ENCODE results near the gene P2RY8. TPM values are rescaled to one million over a fixed set of nuclear protein-coding genes. Genes with fewer than 3 reads are reported as not detected.
A peak's percentile ranks its signal among the peaks of the same experiment; 100 is the strongest.
"Not testable (repeated sequence)": the region's sequence is repeated elsewhere in the genome, so short reads cannot be mapped to it uniquely, and the experiment has no call there.

The P2RY8 gene
- total and polyA plus RNA-seq, 8 donors, result 0.35 to 1.4 (median 0.51) TPM

DNA sequence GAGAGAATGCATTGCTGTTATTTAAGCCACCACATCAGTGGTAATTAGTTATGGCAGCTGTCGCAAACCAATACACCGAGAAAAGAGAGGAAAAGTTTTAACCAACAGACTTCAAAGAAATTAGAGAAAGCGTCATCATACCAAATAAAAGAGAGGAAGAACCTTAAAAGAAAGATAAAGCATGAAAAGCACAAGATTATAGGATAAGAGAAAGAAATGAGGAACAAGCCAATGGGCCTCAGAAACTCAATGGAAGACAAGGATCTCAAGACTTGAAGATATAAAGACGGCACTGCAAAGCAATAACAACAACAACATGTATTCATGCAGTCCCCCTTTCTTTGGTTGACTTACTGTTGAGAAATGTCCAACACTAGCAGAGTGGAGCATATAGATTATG lies 61.5 kb downstream of the P2RY8 start:
- no peak for DNase-seq
- 82 to 87% methylated on average over 4 of the region's 4 CpGs for WGBS, 2 donors
- no peak for FAIRE-seq

DNA sequence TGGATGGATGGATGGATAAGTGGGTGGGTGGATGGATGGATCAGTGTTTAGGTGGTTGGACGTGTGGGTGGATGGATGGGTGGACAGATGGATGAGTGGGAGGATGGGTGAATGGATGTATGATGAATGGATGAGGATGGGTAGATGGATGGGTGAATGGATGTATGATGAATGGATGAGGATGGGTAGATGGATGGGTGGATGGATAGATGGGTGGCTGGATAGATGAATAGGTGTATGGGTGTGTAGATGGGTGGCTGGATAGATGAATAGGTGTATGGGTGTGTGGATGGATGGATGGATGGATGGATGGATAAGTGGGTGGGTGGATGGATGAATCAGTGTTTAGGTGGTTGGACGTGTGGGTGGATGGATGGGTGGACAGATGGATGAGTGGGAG lies 62.4 kb downstream of the P2RY8 start:
- not testable (repeated sequence) for H3K36me3 ChIP-seq, ATAC-seq

More for the DNA sequence above, 61.5 kb downstream of the P2RY8 start:
- H3K27me3 ChIP-seq, result no peaks in the 10 kb centered on the region
- no peak overlapping the region for H3K27ac ChIP-seq
- H3K4me1 ChIP-seq, result no peaks in the 10 kb centered on the region
- no peaks in the 10 kb centered on the region for H3K9me3 ChIP-seq
- intact Hi-C loops (cut with DNase I), result no loop called here
- TF ChIP-seq, protein P1, sequence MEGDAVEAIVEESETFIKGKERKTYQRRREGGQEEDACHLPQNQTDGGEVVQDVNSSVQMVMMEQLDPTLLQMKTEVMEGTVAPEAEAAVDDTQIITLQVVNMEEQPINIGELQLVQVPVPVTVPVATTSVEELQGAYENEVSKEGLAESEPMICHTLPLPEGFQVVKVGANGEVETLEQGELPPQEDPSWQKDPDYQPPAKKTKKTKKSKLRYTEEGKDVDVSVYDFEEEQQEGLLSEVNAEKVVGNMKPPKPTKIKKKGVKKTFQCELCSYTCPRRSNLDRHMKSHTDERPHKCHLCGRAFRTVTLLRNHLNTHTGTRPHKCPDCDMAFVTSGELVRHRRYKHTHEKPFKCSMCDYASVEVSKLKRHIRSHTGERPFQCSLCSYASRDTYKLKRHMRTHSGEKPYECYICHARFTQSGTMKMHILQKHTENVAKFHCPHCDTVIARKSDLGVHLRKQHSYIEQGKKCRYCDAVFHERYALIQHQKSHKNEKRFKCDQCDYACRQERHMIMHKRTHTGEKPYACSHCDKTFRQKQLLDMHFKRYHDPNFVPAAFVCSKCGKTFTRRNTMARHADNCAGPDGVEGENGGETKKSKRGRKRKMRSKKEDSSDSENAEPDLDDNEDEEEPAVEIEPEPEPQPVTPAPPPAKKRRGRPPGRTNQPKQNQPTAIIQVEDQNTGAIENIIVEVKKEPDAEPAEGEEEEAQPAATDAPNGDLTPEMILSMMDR (IDR thresholded peaks at IDR 0.05), result no peak
- no peak for ATAC-seq
- no peak overlapping the region for H3K4me3 ChIP-seq
- no peaks in the 10 kb centered on the region for H3K36me3 ChIP-seq

DNA sequence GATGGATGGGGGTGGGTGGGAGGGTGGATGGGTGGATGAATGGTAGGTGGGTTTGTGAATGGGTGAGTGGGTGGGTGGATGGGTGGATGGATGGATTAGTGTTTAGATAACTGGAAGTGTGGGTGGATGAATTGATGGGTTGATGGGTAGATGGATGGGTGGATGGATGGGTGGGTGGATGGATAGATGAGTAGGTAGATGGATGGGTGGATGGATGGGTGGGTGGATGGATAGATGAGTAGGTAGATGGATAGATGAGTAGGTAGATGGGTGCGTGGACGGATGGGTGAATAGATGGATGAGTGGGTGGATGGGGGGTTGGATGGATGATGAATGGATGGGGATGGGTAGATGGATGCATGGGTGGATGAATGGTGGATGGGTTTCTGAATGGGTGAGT lies 64.0 kb downstream of the P2RY8 start:
- H3K36me3 ChIP-seq, result no peaks in the 10 kb centered on the region
- H3K4me3 ChIP-seq, result no peak overlapping the region
- WGBS, 2 donors, result 65 to 72% methylated on average over 2 of the region's 2 CpGs
- no peak for ATAC-seq
- no peaks in the 10 kb centered on the region for H3K4me1 ChIP-seq
- no peaks in the 10 kb centered on the region for H3K9me3 ChIP-seq
- intact Hi-C loops (cut with DNase I), result no loop called here
- H3K27ac ChIP-seq, result no peak overlapping the region
- TF ChIP-seq, protein P1 (IDR thresholded peaks at IDR 0.05), result no peak
- H3K27me3 ChIP-seq, result no peaks in the 10 kb centered on the region
- FAIRE-seq, result no peak
- DNase-seq, result peak in 1 of 6 donors; percentile 4

More for the DNA sequence above, 62.4 kb downstream of the P2RY8 start:
- H3K27ac ChIP-seq; H3K4me3 ChIP-seq; DNase-seq; H3K9me3 ChIP-seq; H3K4me1 ChIP-seq; FAIRE-seq; H3K27me3 ChIP-seq; intact Hi-C loops (cut with DNase I): not testable (repeated sequence)
- WGBS, 2 donors, result 46 to 66% methylated on average over 2 of the region's 2 CpGs

DNA sequence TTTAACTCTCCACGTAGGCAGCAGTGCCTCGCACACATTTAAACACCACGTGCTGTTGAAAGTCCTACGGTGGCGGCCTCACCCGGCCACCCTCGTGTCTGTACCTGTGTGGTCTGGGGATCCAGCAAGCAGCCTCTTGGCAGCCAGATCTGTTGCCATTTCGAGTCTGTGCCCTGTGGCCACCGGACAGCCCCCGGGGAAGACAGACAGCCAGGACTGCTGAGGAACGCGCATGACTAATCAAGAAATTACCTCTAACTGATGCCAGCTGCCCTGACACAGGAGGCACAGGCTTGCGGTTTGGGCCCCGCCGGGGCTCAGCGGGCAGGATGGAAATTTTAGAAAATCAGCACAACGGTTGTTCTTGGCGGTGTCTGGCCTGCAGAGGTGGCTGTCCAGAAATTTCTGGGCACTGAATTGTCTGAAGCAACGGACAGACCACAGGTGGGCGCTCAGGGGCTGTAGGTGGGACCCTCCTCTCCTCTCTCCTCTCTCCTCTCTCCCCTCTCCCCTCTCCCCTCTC lies 68.7 kb downstream of the P2RY8 start:
- ATAC-seq, result peak in 1 of 4 donors; percentile 27
- Histone ChIP-seq H3K9me3 (no peaks in the 10 kb centered on the region), H3K4me1 (no peaks in the 10 kb centered on the region), H3K27ac (no peak overlapping the region), H3K36me3 (no peaks in the 10 kb centered on the region), H3K27me3 (peaks cover 0 to 6% (median 0%) of the 10 kb centered on the region in 4 donors), H3K4me3 (no peak overlapping the region)
- DNase-seq, result peak in 1 of 6 donors; percentile 11
- TF ChIP-seq, protein P1 (IDR thresholded peaks at IDR 0.05), result no peak
- intact Hi-C loops (cut with DNase I), result loop anchor here in 1 of 3 donors (10.0 kb wide), 1 partner anchor 106 kb away; no protein-coding TSS in a partner anchor
- FAIRE-seq, result no peak
- 57 to 62% methylated on average over 19 to 20 of the region's 20 CpGs for WGBS, 2 donors

DNA sequence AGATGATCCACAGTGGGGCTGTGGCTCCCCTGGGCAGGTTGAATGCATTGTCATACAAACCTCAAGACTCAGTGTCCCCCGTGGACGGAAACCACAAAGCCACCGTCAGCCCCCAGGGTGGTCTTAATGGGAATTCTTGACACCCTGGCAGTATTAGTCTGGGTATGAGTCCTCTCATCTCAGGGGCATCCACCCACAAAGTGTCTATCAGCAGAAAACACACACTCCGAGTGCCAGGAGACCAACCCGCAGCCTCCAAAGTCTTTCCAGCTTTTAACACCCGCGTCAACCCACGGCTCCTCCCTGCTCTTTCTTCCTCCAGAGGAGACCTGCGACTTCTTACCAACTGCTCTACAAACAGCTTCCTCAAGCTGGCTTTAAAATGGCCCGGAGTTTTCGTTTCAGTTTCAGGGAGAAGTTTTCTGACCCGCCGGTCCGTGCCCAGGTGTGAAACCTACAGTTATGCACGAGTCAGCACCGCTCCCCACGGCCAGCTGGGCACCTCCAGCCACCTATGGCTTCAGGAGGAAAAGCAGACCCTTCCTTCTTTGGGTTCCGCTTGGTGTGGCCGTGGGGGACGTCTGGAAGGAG lies 69.9 kb downstream of the P2RY8 start:
- no peak overlapping the region for H3K4me3 ChIP-seq
- ATAC-seq (peak in 1 of 4 donors; percentile 41), FAIRE-seq (no peak), DNase-seq (peak in 1 of 6 donors; percentile 13)
- TF ChIP-seq, protein P1 (IDR thresholded peaks at IDR 0.05), result no peak
- H3K27me3 ChIP-seq, result peaks cover 0 to 6% (median 0%) of the 10 kb centered on the region in 4 donors
- 32 to 44% methylated on average over 20 of the region's 20 CpGs for WGBS, 2 donors
- no peaks in the 10 kb centered on the region for H3K4me1 ChIP-seq
- no peaks in the 10 kb centered on the region for H3K9me3 ChIP-seq
- H3K27ac ChIP-seq, result no peak overlapping the region
- intact Hi-C loops (cut with DNase I), result loop anchor here in 1 of 3 donors (10.0 kb wide), 1 partner anchor 108 kb away; no protein-coding TSS in a partner anchor
- H3K36me3 ChIP-seq, result no peaks in the 10 kb centered on the region
